ENCODE results near the gene GRK1.

GRCh38 chr13:113666329-113666670 is 719 bp upstream of the GRK1 start:
- TF ChIP-seq POLR2A (IDR thresholded peaks at IDR 0.05) (no peak), CTCF (IDR thresholded peaks at IDR 0.05) (no peak)

Measured in heart left ventricle (tissue), 13 donors.